Measurements from ENCODE around the gene FRMD5. TPM values are rescaled to one million over a fixed set of nuclear protein-coding genes. Genes with fewer than 3 reads are reported as not detected.

FRMD5 gene
- polyA plus RNA-seq, 1 donor from 2014 or later = 25.8 TPM

DNA sequence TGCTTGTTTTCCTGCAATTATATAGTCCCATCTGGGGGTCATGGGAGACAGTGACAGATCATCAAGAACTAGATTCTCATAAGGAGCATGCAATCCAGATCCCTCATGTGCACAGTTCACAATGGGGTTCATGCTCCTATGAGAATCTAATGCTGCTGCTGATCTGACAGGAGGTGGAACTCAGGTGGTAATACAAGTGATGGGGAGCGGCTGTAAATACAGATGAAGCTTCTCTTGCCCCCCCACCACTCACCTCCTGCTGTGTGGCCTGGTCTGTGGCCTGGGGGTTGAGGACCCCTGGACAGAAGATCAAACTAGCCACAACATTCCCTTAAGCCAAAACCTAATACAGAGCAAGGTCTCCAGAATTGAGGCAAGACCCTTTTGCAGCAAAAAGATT is 207.1 kb downstream of the FRMD5 start:
- Histone ChIP-seq H3K79me2 (replicated peaks; ENCODE audit: insufficient read depth, low read length) (no peaks in the 10 kb centered on the region), H3F3A (ENCODE audit: insufficient read depth, low read length, poor library complexity, severe bottlenecking) (no peaks in the 10 kb centered on the region), H2AFZ (ENCODE audit: low read depth, low read length) (no peak overlapping the region), H4K20me1 (ENCODE audit: insufficient read depth) (no peaks in the 10 kb centered on the region), H3K27ac (ENCODE audit: low read length) (no peak overlapping the region), H3K4me2 (ENCODE audit: low read length) (no peak overlapping the region), H3K4me3 (ENCODE audit: low read length) (no peak overlapping the region), H3K36me3 (ENCODE audit: insufficient read depth, low read length) (no peaks in the 10 kb centered on the region), H3K27me3 (ENCODE audit: insufficient read depth, low read depth, low read length) (no peaks in the 10 kb centered on the region), H3K9ac (ENCODE audit: low read length) (no peak overlapping the region), H3K9me3 (ENCODE audit: low read length) (no peaks in the 10 kb centered on the region), H3K9me2 (ENCODE audit: insufficient read depth, low read length) (no peaks in the 10 kb centered on the region)
- TF ChIP-seq EP300 (conservative IDR thresholded peaks at IDR 0.05; ENCODE audit: poor library complexity, severe bottlenecking) = no peak

DNA sequence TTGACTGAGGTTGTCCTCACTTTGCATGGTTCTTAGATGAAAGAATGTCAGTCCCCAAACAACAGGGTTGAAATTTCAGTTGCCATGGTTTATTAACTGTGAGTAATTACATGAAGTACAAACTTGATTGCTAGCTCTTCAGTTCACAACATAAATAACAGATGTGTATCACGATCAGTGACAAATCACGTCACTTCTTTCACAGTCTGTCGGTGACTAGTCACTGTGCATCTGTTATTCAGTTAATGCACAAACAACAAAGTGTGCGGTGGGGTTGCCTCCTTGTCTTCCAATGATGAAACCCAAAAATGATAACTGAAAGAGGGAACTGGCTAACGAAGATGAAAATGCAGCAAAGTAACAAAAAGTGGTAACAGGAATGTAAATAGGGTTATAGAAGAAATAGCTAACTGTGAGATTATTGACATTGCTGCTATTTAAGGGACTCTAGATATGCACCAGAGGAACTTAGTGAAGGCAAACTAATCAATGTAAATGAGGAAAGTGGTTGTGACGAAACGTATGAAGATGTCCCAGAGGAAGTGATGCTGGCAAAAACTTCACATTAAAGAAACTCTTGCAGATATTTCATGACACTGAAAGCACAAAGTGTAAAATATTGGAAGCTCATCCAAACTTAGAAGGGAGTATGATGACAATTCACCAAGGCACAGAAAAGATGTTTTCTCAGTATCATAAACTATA is 208.9 kb downstream of the FRMD5 start:
- Histone ChIP-seq H3F3A (ENCODE audit: insufficient read depth, low read length, poor library complexity, severe bottlenecking) (no peaks in the 10 kb centered on the region), H4K20me1 (ENCODE audit: insufficient read depth) (no peaks in the 10 kb centered on the region), H3K9ac (ENCODE audit: low read length) (no peak overlapping the region), H3K4me2 (ENCODE audit: low read length) (no peak overlapping the region), H3K27ac (ENCODE audit: low read length) (no peak overlapping the region), H3K9me2 (ENCODE audit: insufficient read depth, low read length) (no peaks in the 10 kb centered on the region), H3K4me3 (ENCODE audit: low read length) (no peak overlapping the region), H3K9me3 (ENCODE audit: low read length) (no peaks in the 10 kb centered on the region), H3K79me2 (replicated peaks; ENCODE audit: insufficient read depth, low read length) (no peaks in the 10 kb centered on the region), H3K27me3 (ENCODE audit: insufficient read depth, low read depth, low read length) (no peaks in the 10 kb centered on the region), H3K36me3 (ENCODE audit: insufficient read depth, low read length) (no peaks in the 10 kb centered on the region), H2AFZ (ENCODE audit: low read depth, low read length) (no peak overlapping the region)
- TF ChIP-seq SMC3 (conservative IDR thresholded peaks at IDR 0.05; ENCODE audit: poor library complexity) (no peak), RAD21 (conservative IDR thresholded peaks at IDR 0.05) (no peak), EP300 (conservative IDR thresholded peaks at IDR 0.05; ENCODE audit: poor library complexity, severe bottlenecking) (no peak), TAF1 (IDR thresholded peaks at IDR 0.05; ENCODE audit: low read depth) (no peak), EZH2 (IDR thresholded peaks at IDR 0.05; ENCODE audit: borderline replicate concordance, insufficient read depth, low read length, poor library complexity, severe bottlenecking) (no peak), MXI1 (conservative IDR thresholded peaks at IDR 0.05; ENCODE audit: poor library complexity, severe bottlenecking) (no peak)
- TF ChIP-seq, protein P1, sequence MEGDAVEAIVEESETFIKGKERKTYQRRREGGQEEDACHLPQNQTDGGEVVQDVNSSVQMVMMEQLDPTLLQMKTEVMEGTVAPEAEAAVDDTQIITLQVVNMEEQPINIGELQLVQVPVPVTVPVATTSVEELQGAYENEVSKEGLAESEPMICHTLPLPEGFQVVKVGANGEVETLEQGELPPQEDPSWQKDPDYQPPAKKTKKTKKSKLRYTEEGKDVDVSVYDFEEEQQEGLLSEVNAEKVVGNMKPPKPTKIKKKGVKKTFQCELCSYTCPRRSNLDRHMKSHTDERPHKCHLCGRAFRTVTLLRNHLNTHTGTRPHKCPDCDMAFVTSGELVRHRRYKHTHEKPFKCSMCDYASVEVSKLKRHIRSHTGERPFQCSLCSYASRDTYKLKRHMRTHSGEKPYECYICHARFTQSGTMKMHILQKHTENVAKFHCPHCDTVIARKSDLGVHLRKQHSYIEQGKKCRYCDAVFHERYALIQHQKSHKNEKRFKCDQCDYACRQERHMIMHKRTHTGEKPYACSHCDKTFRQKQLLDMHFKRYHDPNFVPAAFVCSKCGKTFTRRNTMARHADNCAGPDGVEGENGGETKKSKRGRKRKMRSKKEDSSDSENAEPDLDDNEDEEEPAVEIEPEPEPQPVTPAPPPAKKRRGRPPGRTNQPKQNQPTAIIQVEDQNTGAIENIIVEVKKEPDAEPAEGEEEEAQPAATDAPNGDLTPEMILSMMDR (IDR thresholded peaks at IDR 0.05; ENCODE audit: poor library complexity, severe bottlenecking) = no peak
- TF ChIP-seq, protein P2, sequence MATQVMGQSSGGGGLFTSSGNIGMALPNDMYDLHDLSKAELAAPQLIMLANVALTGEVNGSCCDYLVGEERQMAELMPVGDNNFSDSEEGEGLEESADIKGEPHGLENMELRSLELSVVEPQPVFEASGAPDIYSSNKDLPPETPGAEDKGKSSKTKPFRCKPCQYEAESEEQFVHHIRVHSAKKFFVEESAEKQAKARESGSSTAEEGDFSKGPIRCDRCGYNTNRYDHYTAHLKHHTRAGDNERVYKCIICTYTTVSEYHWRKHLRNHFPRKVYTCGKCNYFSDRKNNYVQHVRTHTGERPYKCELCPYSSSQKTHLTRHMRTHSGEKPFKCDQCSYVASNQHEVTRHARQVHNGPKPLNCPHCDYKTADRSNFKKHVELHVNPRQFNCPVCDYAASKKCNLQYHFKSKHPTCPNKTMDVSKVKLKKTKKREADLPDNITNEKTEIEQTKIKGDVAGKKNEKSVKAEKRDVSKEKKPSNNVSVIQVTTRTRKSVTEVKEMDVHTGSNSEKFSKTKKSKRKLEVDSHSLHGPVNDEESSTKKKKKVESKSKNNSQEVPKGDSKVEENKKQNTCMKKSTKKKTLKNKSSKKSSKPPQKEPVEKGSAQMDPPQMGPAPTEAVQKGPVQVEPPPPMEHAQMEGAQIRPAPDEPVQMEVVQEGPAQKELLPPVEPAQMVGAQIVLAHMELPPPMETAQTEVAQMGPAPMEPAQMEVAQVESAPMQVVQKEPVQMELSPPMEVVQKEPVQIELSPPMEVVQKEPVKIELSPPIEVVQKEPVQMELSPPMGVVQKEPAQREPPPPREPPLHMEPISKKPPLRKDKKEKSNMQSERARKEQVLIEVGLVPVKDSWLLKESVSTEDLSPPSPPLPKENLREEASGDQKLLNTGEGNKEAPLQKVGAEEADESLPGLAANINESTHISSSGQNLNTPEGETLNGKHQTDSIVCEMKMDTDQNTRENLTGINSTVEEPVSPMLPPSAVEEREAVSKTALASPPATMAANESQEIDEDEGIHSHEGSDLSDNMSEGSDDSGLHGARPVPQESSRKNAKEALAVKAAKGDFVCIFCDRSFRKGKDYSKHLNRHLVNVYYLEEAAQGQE (IDR thresholded peaks at IDR 0.05; ENCODE audit: borderline replicate concordance) = no peak

All from neural cell (in vitro differentiated cells).